A375 (cell line): ENCODE measurements around the gene FUNDC2. TPM values are rescaled to one million over a fixed set of nuclear protein-coding genes. Genes with fewer than 3 reads are reported as not detected.

Experiments
- total RNA-seq: library from RNA; depleted of rRNA; stranded (reverse); fragments of >200 nt; shearing (Covaris generic); gene quantifications from 2 replicates; pipeline ENCODE4 v1.2.3, GENCODE V29; 2014; rRNA removed

FUNDC2 gene, protein sequence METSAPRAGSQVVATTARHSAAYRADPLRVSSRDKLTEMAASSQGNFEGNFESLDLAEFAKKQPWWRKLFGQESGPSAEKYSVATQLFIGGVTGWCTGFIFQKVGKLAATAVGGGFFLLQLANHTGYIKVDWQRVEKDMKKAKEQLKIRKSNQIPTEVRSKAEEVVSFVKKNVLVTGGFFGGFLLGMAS
- total RNA-seq, result 45.8 and 49.8 TPM in 2 replicates

DNA sequence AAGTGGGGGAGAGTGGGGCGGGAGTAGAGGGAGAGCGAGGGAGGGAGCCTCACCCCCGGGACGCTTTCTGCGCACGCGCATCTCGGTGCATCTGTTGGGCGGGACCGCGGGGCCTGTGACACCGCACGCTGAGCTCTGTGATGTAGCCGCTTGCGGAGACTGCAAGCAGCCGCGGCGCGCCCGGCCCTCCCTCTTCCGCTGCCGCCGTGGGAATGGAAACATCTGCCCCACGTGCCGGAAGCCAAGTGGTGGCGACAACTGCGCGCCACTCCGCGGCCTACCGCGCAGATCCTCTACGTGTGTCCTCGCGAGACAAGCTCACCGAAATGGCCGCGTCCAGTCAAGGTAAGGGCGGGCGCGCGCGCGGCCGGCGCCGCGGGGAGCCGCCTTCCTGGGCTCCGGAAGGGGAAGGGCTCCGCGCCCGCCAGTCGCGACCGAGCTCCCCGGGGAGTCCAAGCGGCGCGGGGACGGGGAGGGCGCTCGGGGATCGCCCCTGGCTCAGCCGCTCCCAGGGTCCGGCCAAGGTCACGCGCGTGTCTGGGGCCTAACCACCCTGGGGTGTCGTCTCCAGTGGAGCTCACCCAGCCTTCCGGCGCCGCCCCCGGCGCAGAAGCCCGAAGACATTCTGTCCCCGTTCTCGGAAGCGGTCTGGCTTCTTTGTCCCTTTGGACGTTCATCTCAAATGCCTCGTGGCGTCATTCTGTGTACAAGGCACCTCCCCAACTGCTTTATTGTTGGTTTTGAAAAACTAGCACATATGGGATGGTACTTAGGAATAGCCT lies at the start of gene FUNDC2:
FUNDC2 (plus strand) TSS at position 118 of the 782 bp plus-strand sequence; CDS start at position 213, 95 bp downstream.

DNA sequence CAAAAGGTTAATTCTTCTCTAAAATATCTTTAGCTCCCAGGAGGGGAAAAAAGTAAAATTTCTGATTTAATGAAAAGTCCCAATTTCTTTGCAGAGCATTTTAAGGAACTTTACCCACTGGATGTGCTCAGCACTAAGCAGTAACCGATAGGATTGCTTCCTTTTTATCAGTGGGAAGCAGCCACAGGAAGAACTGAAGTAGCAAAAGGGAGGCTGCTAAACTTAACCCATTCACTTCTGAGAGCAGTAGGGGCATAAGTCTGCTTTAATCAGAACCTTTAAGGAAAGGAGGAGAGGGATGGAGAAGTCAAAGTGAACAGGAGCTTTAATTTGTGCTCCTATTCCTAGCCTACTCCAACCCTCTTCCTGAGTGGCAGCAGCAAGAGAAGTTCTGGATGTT lies 4.1 kb upstream of the FUNDC2 start, which contains the start of gene F8:
F8 (minus strand) TSS at position 139 of the 400 bp plus-strand sequence. CDS start 171 bp downstream, outside the sequence.

DNA sequence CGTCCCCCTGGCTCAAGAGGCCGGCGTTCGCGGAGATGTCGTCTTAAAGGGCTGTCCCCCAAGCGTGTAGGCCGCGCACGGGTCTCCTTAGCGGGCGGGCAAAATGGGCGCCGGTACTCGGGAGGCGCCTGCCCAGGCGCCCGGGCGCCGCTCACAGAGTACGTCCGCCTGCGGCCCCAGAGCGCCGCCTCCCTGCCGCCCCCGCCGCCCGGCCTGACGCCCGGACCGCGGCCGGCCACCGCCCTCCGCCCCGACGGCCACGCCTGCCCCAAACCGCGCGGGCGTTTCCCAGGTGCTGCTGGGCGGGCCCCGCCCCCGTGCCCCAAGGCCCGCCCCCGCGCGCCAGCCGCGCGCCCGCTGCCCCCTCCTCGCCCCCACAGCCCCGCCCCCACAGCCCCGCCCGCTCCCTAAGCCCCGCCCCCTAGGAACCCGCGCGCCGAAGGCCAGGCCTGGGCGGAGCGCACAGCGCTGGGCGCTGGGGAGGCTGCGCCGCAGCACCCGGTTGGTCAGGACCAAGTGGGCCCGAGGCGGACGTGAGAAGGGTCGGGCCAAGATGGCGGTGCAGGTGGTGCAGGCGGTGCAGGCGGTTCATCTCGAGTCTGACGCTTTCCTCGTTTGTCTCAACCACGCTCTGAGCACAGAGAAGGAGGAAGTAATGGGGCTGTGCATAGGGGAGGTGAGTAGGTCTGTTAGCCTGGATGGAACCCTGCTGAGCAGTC lies 44.5 kb downstream of the FUNDC2 start, which contains the start of the genes BRCC3, CMC4 and MTCP1:
BRCC3 (plus strand) TSS at position 534 of the 719 bp plus-strand sequence; CDS start at position 554, 20 bp downstream.
CMC4 (minus strand) TSS at position 162 of the 719 bp plus-strand sequence. CDS start 7,113 bp downstream, outside the sequence.
MTCP1 (minus strand) TSS at position 162 of the 719 bp plus-strand sequence. CDS start 5,126 bp downstream, outside the sequence.

Other genes with a start within 250 kb of the FUNDC2 start
- gene MPP1, start 221.4 kb upstream of the FUNDC2 start, total RNA-seq, result 6.6 and 9.6 TPM in 2 replicates
- gene SMIM9, start 192.2 kb upstream of the FUNDC2 start, total RNA-seq, result not detected in 2 replicates
- 4.0 and 4.6 TPM in 2 replicates for gene F8A1, start 140.5 kb upstream of the FUNDC2 start, total RNA-seq
- 0.58 and 3.5 TPM in 2 replicates for gene F8, start 4.1 kb upstream of the FUNDC2 start, total RNA-seq
- gene CMC4, start 44.3 kb downstream of the FUNDC2 start, total RNA-seq, result 11.5 and 19.2 TPM in 2 replicates
- 26.0 and 40.4 TPM in 2 replicates for gene MTCP1, start 44.3 kb downstream of the FUNDC2 start, total RNA-seq
- gene BRCC3, start 44.7 kb downstream of the FUNDC2 start, total RNA-seq, result 9.4 and 11.3 TPM in 2 replicates
- gene VBP1, start 189.6 kb downstream of the FUNDC2 start, total RNA-seq, result 59.0 and 61.8 TPM in 2 replicates
- 5.3 TPM in 2 replicates for gene RAB39B, start 237.6 kb downstream of the FUNDC2 start, total RNA-seq